Neural cell (in vitro differentiated cells): ENCODE measurements around the gene TSPAN8. TPM values are rescaled to one million over a fixed set of nuclear protein-coding genes. Genes with fewer than 3 reads are reported as not detected.
"Not testable (repeated sequence)": the region's sequence is repeated elsewhere in the genome, so short reads cannot be mapped to it uniquely, and the experiment has no call there.

ENCODE experiments used
- H2AFZ ChIP-seq: fragments of 200-600, 300-800 bp; sonication (generic), shearing (Covaris generic); 2 replicates; pipeline ENCODE4 v1.6.0; 2014; ENCODE audit warnings: low read depth, mild to moderate bottlenecking, antibody characterized with exemption, low read length, moderate library complexity
- H3F3A ChIP-seq: fragments of 200-600 bp; shearing (Covaris generic); 2 replicates; pipeline ENCODE4 v1.6.1; 2016; ENCODE audit warnings: mild to moderate bottlenecking, moderate library complexity, mixed read lengths, antibody characterized with exemption, low read length; ENCODE audit not compliant: insufficient read depth, poor library complexity, severe bottlenecking
- H3K27ac ChIP-seq: fragments of 200-600, 300-800 bp; sonication (generic), shearing (Covaris generic); 2 replicates; pipeline ENCODE4 v1.5.1; 2014; ENCODE audit warnings: mild to moderate bottlenecking, low read length, moderate library complexity
- H3K27me3 ChIP-seq: fragments of 300-800, 200-600 bp; sonication (generic), shearing (Covaris generic); 2 replicates; pipeline ENCODE4 v1.6.0; 2014; ENCODE audit warnings: mild to moderate bottlenecking, low read depth, low read length, moderate library complexity; ENCODE audit not compliant: insufficient read depth
- H3K36me3 ChIP-seq: fragments of 300-800, 200-600 bp; sonication (generic), shearing (Covaris generic); 2 replicates; pipeline ENCODE4 v1.5.1; 2014; ENCODE audit warnings: mild to moderate bottlenecking, antibody characterized with exemption, low read length, moderate library complexity; ENCODE audit not compliant: insufficient read depth
- H3K4me2 ChIP-seq: fragments of 300-800, 200-600 bp; sonication (generic), shearing (Covaris generic); 2 replicates; pipeline ENCODE4 v1.6.0; 2014; ENCODE audit warnings: mild to moderate bottlenecking, low read length
- H3K4me3 ChIP-seq: fragments of 300-800, 200-600 bp; sonication (generic), shearing (Covaris generic); 2 replicates; pipeline ENCODE4 v1.5.1; 2014; ENCODE audit warnings: mild to moderate bottlenecking, low read length, moderate library complexity
- H3K79me2 ChIP-seq: fragments of 200-600 bp; shearing (Covaris generic); replicated peaks from 2 replicates; pipeline ENCODE4 v1.6.0; 2014; ENCODE audit warnings: mild to moderate bottlenecking, low read length, moderate library complexity; ENCODE audit not compliant: insufficient read depth
- H3K9ac ChIP-seq: fragments of 300-800, 200-600 bp; sonication (generic), shearing (Covaris generic); 2 replicates; pipeline ENCODE4 v1.6.1; 2016; ENCODE audit warnings: mild to moderate bottlenecking, low read length, mixed read lengths
- H3K9me2 ChIP-seq: fragments of 200-600 bp; shearing (Covaris generic); 2 replicates; pipeline ENCODE4 v1.6.1; 2016; ENCODE audit warnings: mild to moderate bottlenecking, low read length, mixed read lengths; ENCODE audit not compliant: insufficient read depth
- H3K9me3 ChIP-seq: fragments of 200-600, 300-800 bp; sonication (generic), shearing (Covaris generic); 2 replicates; pipeline ENCODE4 v1.6.1; 2016; ENCODE audit warnings: mild to moderate bottlenecking, mixed run types, low read length, moderate library complexity, mixed read lengths
- H4K20me1 ChIP-seq: fragments of 200-600 bp; shearing (Covaris generic); 2 replicates; pipeline ENCODE4 v1.6.1; 2016; ENCODE audit warnings: mild to moderate bottlenecking, mixed run types; ENCODE audit not compliant: insufficient read depth
- EP300 ChIP-seq: fragments of 450-650 bp; conservative IDR thresholded peaks from 2 replicates; pipeline ENCODE4 v1.6.1; 2014; ENCODE audit warnings: antibody characterized with exemption, mild to moderate bottlenecking, moderate library complexity; ENCODE audit not compliant: poor library complexity, severe bottlenecking
- EZH2 ChIP-seq: fragments of 200-600, 300-800 bp; shearing (Covaris generic), sonication (generic); IDR thresholded peaks from 2 replicates; pipeline ENCODE4 v1.6.1; 2014; ENCODE audit warnings: antibody characterized with exemption, low read length, borderline replicate concordance, mild to moderate bottlenecking; ENCODE audit not compliant: insufficient read depth, poor library complexity, severe bottlenecking
- MXI1 ChIP-seq: fragments of 450-650 bp; conservative IDR thresholded peaks from 2 replicates; pipeline ENCODE4 v1.6.1; 2014; ENCODE audit warnings: antibody characterized with exemption, mild to moderate bottlenecking; ENCODE audit not compliant: poor library complexity, severe bottlenecking
- POLR2AphosphoS5 ChIP-seq: IDR thresholded peaks from 2 replicates; pipeline ENCODE4 v1.6.1; 2012
- RAD21 ChIP-seq: fragments of 450-650 bp; conservative IDR thresholded peaks from 2 replicates; pipeline ENCODE4 v1.6.1; 2014; ENCODE audit warnings: antibody characterized with exemption, mild to moderate bottlenecking, moderate library complexity
- SMC3 ChIP-seq: fragments of 450-650 bp; conservative IDR thresholded peaks from 2 replicates; pipeline ENCODE4 v1.6.1; 2014; ENCODE audit warnings: antibody characterized with exemption, mild to moderate bottlenecking, moderate library complexity; ENCODE audit not compliant: poor library complexity
- TAF1 ChIP-seq: IDR thresholded peaks from 2 replicates; pipeline ENCODE4 v1.6.1; 2012; ENCODE audit warnings: low read depth
- polyA plus RNA-seq: library from polyadenylated mRNA; depleted of rRNA; stranded (reverse); fragments of >200 nt; gene quantifications from 2 replicates; pipeline ENCODE4 v1.2.3, GENCODE V29; 2014
- TF ChIP-seq, protein P1 (sequence below): fragments of 450-650 bp; IDR thresholded peaks from 2 replicates; pipeline ENCODE4 v1.5.1; 2014; ENCODE audit warnings: antibody characterized with exemption, mild to moderate bottlenecking, moderate library complexity; ENCODE audit not compliant: poor library complexity, severe bottlenecking
- TF ChIP-seq, protein P2 (sequence below): IDR thresholded peaks from 2 replicates; pipeline ENCODE4 v1.6.1; 2012; ENCODE audit warnings: borderline replicate concordance

The TSPAN8 gene
- polyA plus RNA-seq, 1 donor from 2014 or later, result not detected

GRCh38 chr12:71152851-71153250, 4.9 kb downstream of the TSPAN8 start:
- H4K20me1 ChIP-seq, result no peaks in the 10 kb centered on the region

GRCh38 chr12:71150041-71150440, 7.8 kb downstream of the TSPAN8 start:
- H3K9ac ChIP-seq, H3K4me3 ChIP-seq, H3K36me3 ChIP-seq, H2AFZ ChIP-seq, H3K4me2 ChIP-seq, H3K9me3 ChIP-seq, H3K27ac ChIP-seq, H3K9me2 ChIP-seq, H3K79me2 ChIP-seq, H4K20me1 ChIP-seq, H3F3A ChIP-seq, H3K27me3 ChIP-seq: not testable (repeated sequence)

More at GRCh38 chr12:71152851-71153250, 4.9 kb downstream of the TSPAN8 start:
- TF ChIP-seq EP300 (no peak), SMC3 (no peak), TAF1 (no peak), POLR2AphosphoS5 (no peak), RAD21 (no peak), EZH2 (no peak), MXI1 (no peak)
- TF ChIP-seq, protein P1, sequence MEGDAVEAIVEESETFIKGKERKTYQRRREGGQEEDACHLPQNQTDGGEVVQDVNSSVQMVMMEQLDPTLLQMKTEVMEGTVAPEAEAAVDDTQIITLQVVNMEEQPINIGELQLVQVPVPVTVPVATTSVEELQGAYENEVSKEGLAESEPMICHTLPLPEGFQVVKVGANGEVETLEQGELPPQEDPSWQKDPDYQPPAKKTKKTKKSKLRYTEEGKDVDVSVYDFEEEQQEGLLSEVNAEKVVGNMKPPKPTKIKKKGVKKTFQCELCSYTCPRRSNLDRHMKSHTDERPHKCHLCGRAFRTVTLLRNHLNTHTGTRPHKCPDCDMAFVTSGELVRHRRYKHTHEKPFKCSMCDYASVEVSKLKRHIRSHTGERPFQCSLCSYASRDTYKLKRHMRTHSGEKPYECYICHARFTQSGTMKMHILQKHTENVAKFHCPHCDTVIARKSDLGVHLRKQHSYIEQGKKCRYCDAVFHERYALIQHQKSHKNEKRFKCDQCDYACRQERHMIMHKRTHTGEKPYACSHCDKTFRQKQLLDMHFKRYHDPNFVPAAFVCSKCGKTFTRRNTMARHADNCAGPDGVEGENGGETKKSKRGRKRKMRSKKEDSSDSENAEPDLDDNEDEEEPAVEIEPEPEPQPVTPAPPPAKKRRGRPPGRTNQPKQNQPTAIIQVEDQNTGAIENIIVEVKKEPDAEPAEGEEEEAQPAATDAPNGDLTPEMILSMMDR, result no peak
- TF ChIP-seq, protein P2, sequence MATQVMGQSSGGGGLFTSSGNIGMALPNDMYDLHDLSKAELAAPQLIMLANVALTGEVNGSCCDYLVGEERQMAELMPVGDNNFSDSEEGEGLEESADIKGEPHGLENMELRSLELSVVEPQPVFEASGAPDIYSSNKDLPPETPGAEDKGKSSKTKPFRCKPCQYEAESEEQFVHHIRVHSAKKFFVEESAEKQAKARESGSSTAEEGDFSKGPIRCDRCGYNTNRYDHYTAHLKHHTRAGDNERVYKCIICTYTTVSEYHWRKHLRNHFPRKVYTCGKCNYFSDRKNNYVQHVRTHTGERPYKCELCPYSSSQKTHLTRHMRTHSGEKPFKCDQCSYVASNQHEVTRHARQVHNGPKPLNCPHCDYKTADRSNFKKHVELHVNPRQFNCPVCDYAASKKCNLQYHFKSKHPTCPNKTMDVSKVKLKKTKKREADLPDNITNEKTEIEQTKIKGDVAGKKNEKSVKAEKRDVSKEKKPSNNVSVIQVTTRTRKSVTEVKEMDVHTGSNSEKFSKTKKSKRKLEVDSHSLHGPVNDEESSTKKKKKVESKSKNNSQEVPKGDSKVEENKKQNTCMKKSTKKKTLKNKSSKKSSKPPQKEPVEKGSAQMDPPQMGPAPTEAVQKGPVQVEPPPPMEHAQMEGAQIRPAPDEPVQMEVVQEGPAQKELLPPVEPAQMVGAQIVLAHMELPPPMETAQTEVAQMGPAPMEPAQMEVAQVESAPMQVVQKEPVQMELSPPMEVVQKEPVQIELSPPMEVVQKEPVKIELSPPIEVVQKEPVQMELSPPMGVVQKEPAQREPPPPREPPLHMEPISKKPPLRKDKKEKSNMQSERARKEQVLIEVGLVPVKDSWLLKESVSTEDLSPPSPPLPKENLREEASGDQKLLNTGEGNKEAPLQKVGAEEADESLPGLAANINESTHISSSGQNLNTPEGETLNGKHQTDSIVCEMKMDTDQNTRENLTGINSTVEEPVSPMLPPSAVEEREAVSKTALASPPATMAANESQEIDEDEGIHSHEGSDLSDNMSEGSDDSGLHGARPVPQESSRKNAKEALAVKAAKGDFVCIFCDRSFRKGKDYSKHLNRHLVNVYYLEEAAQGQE, result no peak
- Histone ChIP-seq H3K27ac (no peak overlapping the region), H3K9me3 (no peaks in the 10 kb centered on the region), H3K27me3 (no peaks in the 10 kb centered on the region), H3K9me2 (no peaks in the 10 kb centered on the region), H2AFZ (no peak overlapping the region), H3K4me3 (no peak overlapping the region), H3K79me2 (no peaks in the 10 kb centered on the region), H3F3A (no peaks in the 10 kb centered on the region), H3K4me2 (no peak overlapping the region), H3K9ac (no peak overlapping the region), H3K36me3 (no peaks in the 10 kb centered on the region)

DNA sequence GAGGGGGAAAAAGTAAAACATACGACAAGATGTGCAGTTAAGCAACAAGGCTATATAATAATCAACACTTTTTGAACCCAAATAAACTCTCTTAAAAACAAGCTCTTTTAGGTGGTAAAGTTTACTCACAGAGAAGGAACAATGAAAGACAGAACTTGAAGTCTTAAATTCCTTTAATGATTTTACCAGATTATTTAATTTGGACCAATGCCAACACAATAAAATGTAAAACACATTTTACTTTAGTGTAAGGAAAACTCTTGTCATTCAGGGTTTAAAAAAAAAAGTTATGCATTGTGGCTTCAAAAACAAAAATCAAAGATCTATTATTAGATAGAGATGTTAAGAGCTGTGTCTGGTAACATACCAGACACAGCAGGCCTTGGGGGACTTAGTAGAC, 13.1 kb downstream of the TSPAN8 start:
- Histone ChIP-seq H3K27me3 (no peaks in the 10 kb centered on the region), H3F3A (no peaks in the 10 kb centered on the region), H4K20me1 (no peaks in the 10 kb centered on the region), H3K4me2 (no peak overlapping the region), H3K9ac (no peak overlapping the region), H3K27ac (no peak overlapping the region), H2AFZ (no peak overlapping the region), H3K79me2 (no peaks in the 10 kb centered on the region), H3K9me2 (no peaks in the 10 kb centered on the region), H3K36me3 (no peaks in the 10 kb centered on the region), H3K9me3 (no peaks in the 10 kb centered on the region), H3K4me3 (no peak overlapping the region)
- TF ChIP-seq SMC3, result no peak
- TF ChIP-seq, protein P1, result no peak
- no peak for TF ChIP-seq TAF1
- no peak for TF ChIP-seq EP300
- TF ChIP-seq POLR2AphosphoS5, result no peak
- TF ChIP-seq EZH2, result no peak
- no peak for TF ChIP-seq RAD21
- TF ChIP-seq, protein P2, result no peak
- no peak for TF ChIP-seq MXI1
